ENCODE results near the gene ATP5MC3.
A peak's percentile ranks its signal among the peaks of the same experiment; 100 is the strongest.

Gene ATP5MC3

GRCh38 chr2:175154661-175155082 is 26.8 kb downstream of the ATP5MC3 start:
- no peak for DNase-seq
- TF ChIP-seq GATA1 (IDR thresholded peaks at IDR 0.05; ENCODE audit: low read depth, low read length) (no peak), POLR2A (IDR thresholded peaks at IDR 0.05; ENCODE audit: low read length) (no peak)

- TF ChIP-seq GATA1 (IDR thresholded peaks at IDR 0.05; ENCODE audit: low read depth, low read length) (no peak), POLR2A (IDR thresholded peaks at IDR 0.05; ENCODE audit: low read length) (no peak)
- no peak for DNase-seq
Measured at GRCh38 chr2:175152242-175152641, 29.3 kb downstream of the ATP5MC3 start.

GRCh38 chr2:175151791-175152190 is 29.7 kb downstream of the ATP5MC3 start:
- DNase-seq: no peak
- TF ChIP-seq POLR2A (IDR thresholded peaks at IDR 0.05; ENCODE audit: low read length) (no peak), GATA1 (IDR thresholded peaks at IDR 0.05; ENCODE audit: low read depth, low read length) (no peak)

GRCh38 chr2:175147186-175147585 is 34.3 kb downstream of the ATP5MC3 start:
- no peak for TF ChIP-seq GATA1 (IDR thresholded peaks at IDR 0.05; ENCODE audit: low read depth, low read length)
- no peak for TF ChIP-seq POLR2A (IDR thresholded peaks at IDR 0.05; ENCODE audit: low read length)
- no peak for DNase-seq

- TF ChIP-seq POLR2A (IDR thresholded peaks at IDR 0.05; ENCODE audit: low read length) (no peak), GATA1 (IDR thresholded peaks at IDR 0.05; ENCODE audit: low read depth, low read length) (no peak)
- peak in 1 of 2 experiments; percentile 9 for DNase-seq
Measured at GRCh38 chr2:175143678-175144077, 37.8 kb downstream of the ATP5MC3 start.

GRCh38 chr2:175143191-175143590 is 38.3 kb downstream of the ATP5MC3 start:
- DNase-seq: no peak
- TF ChIP-seq POLR2A (IDR thresholded peaks at IDR 0.05; ENCODE audit: low read length): no peak
- no peak for TF ChIP-seq GATA1 (IDR thresholded peaks at IDR 0.05; ENCODE audit: low read depth, low read length)

GRCh38 chr2:175140332-175140731 is 41.2 kb downstream of the ATP5MC3 start:
- TF ChIP-seq GATA1 (IDR thresholded peaks at IDR 0.05; ENCODE audit: low read depth, low read length) (no peak), POLR2A (IDR thresholded peaks at IDR 0.05; ENCODE audit: low read length) (no peak)
- no peak for DNase-seq

- TF ChIP-seq POLR2A (IDR thresholded peaks at IDR 0.05; ENCODE audit: low read length) (no peak), GATA1 (IDR thresholded peaks at IDR 0.05; ENCODE audit: low read depth, low read length) (no peak)
- DNase-seq: no peak
Measured at GRCh38 chr2:175137793-175138192, 43.7 kb downstream of the ATP5MC3 start.

GRCh38 chr2:175136334-175137215 is 44.9 kb downstream of the ATP5MC3 start:
- no peak for DNase-seq
- TF ChIP-seq GATA1 (IDR thresholded peaks at IDR 0.05; ENCODE audit: low read depth, low read length) (no peak), POLR2A (IDR thresholded peaks at IDR 0.05; ENCODE audit: low read length) (no peak)

- no peak for DNase-seq
- TF ChIP-seq GATA1 (IDR thresholded peaks at IDR 0.05; ENCODE audit: low read depth, low read length) (no peak), POLR2A (IDR thresholded peaks at IDR 0.05; ENCODE audit: low read length) (no peak)
Measured at GRCh38 chr2:175135862-175136261, 45.6 kb downstream of the ATP5MC3 start.

- no peak for DNase-seq
- no peak for TF ChIP-seq POLR2A (IDR thresholded peaks at IDR 0.05; ENCODE audit: low read length)
- TF ChIP-seq GATA1 (IDR thresholded peaks at IDR 0.05; ENCODE audit: low read depth, low read length): no peak
Measured at GRCh38 chr2:175135177-175135576, 46.3 kb downstream of the ATP5MC3 start.

- no peak for DNase-seq
- TF ChIP-seq POLR2A (IDR thresholded peaks at IDR 0.05; ENCODE audit: low read length) (no peak), GATA1 (IDR thresholded peaks at IDR 0.05; ENCODE audit: low read depth, low read length) (no peak)
Measured at GRCh38 chr2:175131252-175131651, 50.3 kb downstream of the ATP5MC3 start.

- DNase-seq: no peak
Measured at GRCh38 chr2:175126661-175127060, 54.8 kb downstream of the ATP5MC3 start.

More at GRCh38 chr2:175126661-175127060, 54.8 kb downstream of the ATP5MC3 start:
- TF ChIP-seq POLR2A (IDR thresholded peaks at IDR 0.05; ENCODE audit: low read length) (no peak), GATA1 (IDR thresholded peaks at IDR 0.05; ENCODE audit: low read depth, low read length) (no peak)
